Left ventricle myocardium inferior (tissue), 1 donor: Measurements from ENCODE around the gene GSK3B. TPM values are rescaled to one million over a fixed set of nuclear protein-coding genes. Genes with fewer than 3 reads are reported as not detected.

Experiments used
- DNase-seq: peaks from one replicate; pipeline ENCODE4 v3.0.0-alpha.2; 2020
- H3K27ac ChIP-seq: fragments of 200-600 bp; replicated peaks from 2 replicates; pipeline ENCODE4 v1.8.0; 2021
- H3K27me3 ChIP-seq: fragments of 200-600 bp; 2 replicates; pipeline ENCODE4 v1.8.0; 2021; ENCODE audit warnings: low read depth
- H3K36me3 ChIP-seq: fragments of 200-600 bp; 2 replicates; pipeline ENCODE4 v1.8.0; 2021
- H3K4me1 ChIP-seq: fragments of 200-600 bp; 2 replicates; pipeline ENCODE4 v1.8.0; 2021
- H3K4me3 ChIP-seq: fragments of 200-600 bp; 2 replicates; pipeline ENCODE4 v1.8.0; 2021; ENCODE audit warnings: mild to moderate bottlenecking, moderate library complexity
- H3K9me3 ChIP-seq: fragments of 200-600 bp; replicated peaks from 2 replicates; pipeline ENCODE4 v1.8.0; 2021
- intact Hi-C: fragments of 100-400 bp; cut with micrococcal nuclease; formaldehyde crosslinking; loops from one replicate; pipeline ENCODE4 v1.11.0; 2022
- long read RNA-seq: library from polyadenylated mRNA; unstranded; transcript quantifications from one replicate; pipeline ENCODE4 v2.0.0, GENCODE V29; 2021
- total RNA-seq: library from RNA; stranded (reverse); fragmentation: NEBNext Ultra II Directional; extraction: Animal tissue kit (Norgen Biotek cat#: 25700); gene quantifications from one replicate; pipeline ENCODE4 v1.2.1, GENCODE V29; 2021
- TF ChIP-seq, protein P1 (sequence below): fragments of 200-600 bp; IDR thresholded peaks from 2 replicates; pipeline ENCODE4 v1.8.0; 2021; ENCODE audit warnings: antibody characterized with exemption, mild to moderate bottlenecking, borderline replicate concordance
- donor health status: DM: no; HTN: yes; CAD: no; lungs with severe emphysema.

Gene GSK3B
- total RNA-seq, result 42.5 TPM
- long read RNA-seq, full-length matches to known transcripts, result 4 of 14 reads
- long read RNA-seq, partial matches to known transcripts, result 4 of 14 reads
- long read RNA-seq, other reads (novel, unspliced or antisense), result 6 of 14 reads

DNA sequence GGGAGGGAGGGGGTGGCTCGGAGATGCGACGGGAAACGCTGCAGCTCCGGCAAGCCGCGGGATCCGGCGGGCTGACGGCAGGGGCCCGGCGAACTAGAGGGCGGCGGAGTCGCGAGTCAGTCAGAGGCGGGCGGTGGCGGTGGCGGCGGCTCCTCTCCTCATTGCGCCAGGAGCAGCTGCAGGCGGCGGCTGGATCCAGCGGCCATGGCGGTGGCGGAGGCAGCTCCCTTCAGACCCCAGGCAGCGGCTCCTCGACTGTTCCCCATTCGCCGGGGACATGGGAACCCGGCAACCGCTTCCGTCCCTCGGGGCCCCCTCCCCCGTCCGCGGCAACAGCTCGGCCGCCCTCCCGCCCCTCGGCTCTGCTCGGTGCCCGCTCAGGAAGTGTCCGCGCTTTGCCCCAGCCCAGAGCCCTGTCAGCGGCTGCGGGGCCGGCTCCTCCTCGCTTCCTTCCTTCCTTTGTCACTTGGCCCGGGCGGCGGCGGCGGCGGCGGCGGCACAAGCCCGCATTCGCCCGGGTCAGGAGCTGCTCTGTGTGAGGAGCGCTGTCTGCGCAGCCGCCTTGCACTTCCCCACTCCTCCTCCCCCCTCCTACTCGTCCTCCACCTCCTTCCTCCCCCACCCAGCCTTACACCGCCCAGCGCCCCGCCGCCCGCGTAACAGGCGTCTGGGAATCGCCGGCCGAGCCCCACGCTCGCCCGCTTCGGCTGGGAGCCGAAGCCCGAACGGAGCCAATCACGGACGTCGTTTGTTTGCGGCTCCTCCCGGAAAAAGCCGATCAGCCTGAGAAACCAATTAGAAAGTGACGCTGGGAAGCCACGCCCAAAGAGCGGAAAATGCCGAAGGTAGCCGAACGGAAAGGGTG lies at the start of gene GSK3B:
Gene GSK3B (minus strand): TSS at position 537 of the 865 bp plus-strand sequence. CDS start 1,013 bp downstream, outside the sequence.
- Histone ChIP-seq H3K27me3 (no peaks in the 10 kb centered on the region), H3K27ac (peak within 1 kb of the TSS; percentile 100), H3K4me1 (peaks cover 69% of the 10 kb centered on the region), H3K9me3 (no peaks in the 10 kb centered on the region), H3K4me3 (peak within 1 kb of the TSS; percentile 92), H3K36me3 (no peaks in the 10 kb centered on the region)
- TF ChIP-seq, protein P1, sequence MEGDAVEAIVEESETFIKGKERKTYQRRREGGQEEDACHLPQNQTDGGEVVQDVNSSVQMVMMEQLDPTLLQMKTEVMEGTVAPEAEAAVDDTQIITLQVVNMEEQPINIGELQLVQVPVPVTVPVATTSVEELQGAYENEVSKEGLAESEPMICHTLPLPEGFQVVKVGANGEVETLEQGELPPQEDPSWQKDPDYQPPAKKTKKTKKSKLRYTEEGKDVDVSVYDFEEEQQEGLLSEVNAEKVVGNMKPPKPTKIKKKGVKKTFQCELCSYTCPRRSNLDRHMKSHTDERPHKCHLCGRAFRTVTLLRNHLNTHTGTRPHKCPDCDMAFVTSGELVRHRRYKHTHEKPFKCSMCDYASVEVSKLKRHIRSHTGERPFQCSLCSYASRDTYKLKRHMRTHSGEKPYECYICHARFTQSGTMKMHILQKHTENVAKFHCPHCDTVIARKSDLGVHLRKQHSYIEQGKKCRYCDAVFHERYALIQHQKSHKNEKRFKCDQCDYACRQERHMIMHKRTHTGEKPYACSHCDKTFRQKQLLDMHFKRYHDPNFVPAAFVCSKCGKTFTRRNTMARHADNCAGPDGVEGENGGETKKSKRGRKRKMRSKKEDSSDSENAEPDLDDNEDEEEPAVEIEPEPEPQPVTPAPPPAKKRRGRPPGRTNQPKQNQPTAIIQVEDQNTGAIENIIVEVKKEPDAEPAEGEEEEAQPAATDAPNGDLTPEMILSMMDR, result no peak
- intact Hi-C loops, result loop anchor here (5.0 kb wide), 1 partner anchor 202 kb away; no protein-coding TSS in a partner anchor
- peak; percentile 99 for DNase-seq

- no peak overlapping the region for H3K27ac ChIP-seq
- H3K36me3 ChIP-seq, result no peaks in the 10 kb centered on the region
- H3K4me1 ChIP-seq, result peaks cover 17% of the 10 kb centered on the region
- TF ChIP-seq, protein P1, result no peak
- DNase-seq, result no peak
- H3K4me3 ChIP-seq, result no peak overlapping the region
- no peaks in the 10 kb centered on the region for H3K27me3 ChIP-seq
- H3K9me3 ChIP-seq, result no peaks in the 10 kb centered on the region
- intact Hi-C loops, result no loop called here
Observed at GRCh38 chr3:120143676-120144075, 49.4 kb upstream of the GSK3B start.

GRCh38 chr3:120142236-120142635 lies 48.0 kb upstream of the GSK3B start:
- H3K9me3 ChIP-seq, result no peaks in the 10 kb centered on the region
- no peak overlapping the region for H3K27ac ChIP-seq
- H3K4me3 ChIP-seq, result no peak overlapping the region
- no peaks in the 10 kb centered on the region for H3K36me3 ChIP-seq
- no peak for DNase-seq
- no peaks in the 10 kb centered on the region for H3K27me3 ChIP-seq
- TF ChIP-seq, protein P1, result no peak
- intact Hi-C loops, result no loop called here
- peaks cover 3% of the 10 kb centered on the region for H3K4me1 ChIP-seq

- DNase-seq, result no peak
- intact Hi-C loops, result no loop called here
- Histone ChIP-seq H3K27ac (no peak overlapping the region), H3K9me3 (no peaks in the 10 kb centered on the region), H3K27me3 (no peaks in the 10 kb centered on the region), H3K4me1 (no peaks in the 10 kb centered on the region), H3K36me3 (no peaks in the 10 kb centered on the region), H3K4me3 (no peak overlapping the region)
- TF ChIP-seq, protein P1, result no peak
Observed at GRCh38 chr3:120140098-120140742, 46.0 kb upstream of the GSK3B start.

DNA sequence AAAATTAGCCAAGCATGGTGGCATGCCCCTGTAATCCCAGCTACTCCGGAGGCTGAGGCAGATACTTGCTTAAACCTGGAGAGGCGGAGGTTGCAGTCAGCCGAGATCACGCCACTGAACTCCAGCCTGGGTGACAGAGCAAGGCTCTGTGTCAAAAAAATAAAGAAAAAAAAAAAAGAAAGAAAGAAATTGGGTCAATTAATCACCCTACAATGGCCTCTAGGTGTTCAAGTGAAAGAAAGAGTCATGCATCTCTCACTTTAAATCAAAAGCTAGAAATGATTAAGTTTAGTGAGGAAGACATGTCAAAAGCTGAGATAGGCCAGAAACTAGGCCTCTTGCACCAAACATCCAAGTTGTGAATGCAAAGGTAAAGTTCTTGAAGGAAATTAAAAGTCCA lies 44.9 kb upstream of the GSK3B start:
- no peak for DNase-seq
- Histone ChIP-seq H3K27ac (no peak overlapping the region), H3K27me3 (no peaks in the 10 kb centered on the region), H3K36me3 (no peaks in the 10 kb centered on the region), H3K9me3 (no peaks in the 10 kb centered on the region), H3K4me3 (no peak overlapping the region), H3K4me1 (no peaks in the 10 kb centered on the region)
- TF ChIP-seq, protein P1, result no peak
- intact Hi-C loops, result no loop called here
